DMS79 treated with DMSO at 0.1 percent for 48 hours (cell line): ENCODE results near the gene GPATCH8.
"Not testable (repeated sequence)": the region's sequence is repeated elsewhere in the genome, so short reads cannot be mapped to it uniquely, and the experiment has no call there.

Experiments
- DNase-seq: peaks from one replicate; lab custom pipeline; 2025; lab: John Stamatoyannopoulos, UW

GPATCH8 gene

GRCh38 chr17:44503147-44504029 is at the start of gene GPATCH8:
TSS of gene GPATCH8 (minus strand) at chr17:44503406. CDS start at chr17:44503370, 36 bp downstream.
- peak; percentile 93 for DNase-seq

GRCh38 chr17:44552361-44552760 is 49.2 kb upstream of the GPATCH8 start:
- DNase-seq: no peak

- DNase-seq: no peak
Measured at GRCh38 chr17:44549686-44550085, 46.5 kb upstream of the GPATCH8 start.

DNA sequence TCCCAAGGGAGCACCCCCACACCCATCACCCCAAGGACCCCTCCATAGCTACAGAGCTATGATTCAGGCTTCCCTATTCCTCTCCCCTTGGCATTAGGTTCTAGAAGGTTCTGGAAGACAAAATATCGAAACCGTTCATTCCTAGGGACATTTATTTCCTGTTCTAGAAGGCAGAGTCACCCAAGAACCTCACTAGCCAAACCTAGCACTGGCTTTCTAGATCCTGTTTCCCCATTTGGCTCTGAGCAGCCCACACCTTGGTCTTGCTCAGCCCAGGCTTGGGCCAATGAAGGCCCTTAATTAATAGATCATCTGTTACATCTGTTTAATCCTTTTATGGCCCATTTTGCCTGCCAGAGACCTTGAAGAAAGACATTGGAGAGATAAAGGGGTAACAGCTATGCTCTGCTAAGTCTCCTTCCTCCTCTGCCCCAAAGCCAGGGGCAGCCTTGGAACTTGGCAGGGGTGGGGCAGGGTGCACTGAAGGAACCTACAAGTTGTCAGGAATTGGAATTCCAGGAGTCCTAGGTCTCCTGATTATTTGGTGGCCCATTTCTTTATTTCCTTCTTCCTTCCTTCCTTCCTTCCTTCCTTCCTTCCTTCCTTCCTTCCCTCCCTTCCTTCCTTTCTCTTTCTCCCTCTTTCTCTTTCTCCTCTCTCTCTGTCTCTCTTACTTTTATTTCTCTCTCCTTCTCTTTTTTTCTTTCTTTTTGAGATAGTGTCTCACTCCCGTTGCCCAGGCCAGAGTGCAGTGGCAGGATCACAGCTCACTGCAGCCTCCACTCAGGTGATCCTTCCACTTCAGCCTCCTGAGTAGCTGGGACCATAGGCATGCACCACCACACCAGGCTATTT is 45.4 kb upstream of the GPATCH8 start:
- DNase-seq: no peak

DNA sequence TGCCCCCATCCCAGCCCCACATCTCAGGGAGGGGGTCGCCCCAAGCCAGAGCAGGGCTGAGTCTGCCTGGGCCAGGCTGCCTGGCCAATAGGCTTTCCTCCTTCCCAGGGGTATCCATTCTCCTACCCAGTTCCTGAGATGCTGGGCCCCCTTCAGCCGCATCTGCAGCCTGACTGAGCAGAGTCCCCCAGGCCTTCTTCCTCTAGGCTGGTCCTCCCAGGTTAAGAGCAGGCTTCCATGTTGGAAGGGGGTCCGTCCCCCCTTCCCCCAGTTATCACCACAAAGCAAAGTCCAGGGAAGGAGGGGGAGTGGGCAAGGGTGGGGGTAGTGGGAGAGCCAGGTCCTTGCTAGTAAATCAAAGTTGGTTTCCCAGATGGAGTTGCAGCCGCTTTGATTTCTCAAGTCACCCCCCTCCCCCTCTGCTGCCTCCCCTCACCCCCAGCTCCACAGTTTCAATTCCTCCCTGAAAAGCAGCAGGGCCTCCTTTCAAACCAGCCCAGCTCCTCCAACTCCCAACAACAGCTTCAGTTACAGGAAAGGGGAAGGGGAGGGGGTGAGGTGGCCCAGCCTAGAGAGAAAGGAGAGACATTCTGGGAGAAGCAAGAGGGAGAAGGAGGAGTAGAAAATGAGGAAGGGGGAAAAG is 44.5 kb upstream of the GPATCH8 start:
- no peak for DNase-seq

DNA sequence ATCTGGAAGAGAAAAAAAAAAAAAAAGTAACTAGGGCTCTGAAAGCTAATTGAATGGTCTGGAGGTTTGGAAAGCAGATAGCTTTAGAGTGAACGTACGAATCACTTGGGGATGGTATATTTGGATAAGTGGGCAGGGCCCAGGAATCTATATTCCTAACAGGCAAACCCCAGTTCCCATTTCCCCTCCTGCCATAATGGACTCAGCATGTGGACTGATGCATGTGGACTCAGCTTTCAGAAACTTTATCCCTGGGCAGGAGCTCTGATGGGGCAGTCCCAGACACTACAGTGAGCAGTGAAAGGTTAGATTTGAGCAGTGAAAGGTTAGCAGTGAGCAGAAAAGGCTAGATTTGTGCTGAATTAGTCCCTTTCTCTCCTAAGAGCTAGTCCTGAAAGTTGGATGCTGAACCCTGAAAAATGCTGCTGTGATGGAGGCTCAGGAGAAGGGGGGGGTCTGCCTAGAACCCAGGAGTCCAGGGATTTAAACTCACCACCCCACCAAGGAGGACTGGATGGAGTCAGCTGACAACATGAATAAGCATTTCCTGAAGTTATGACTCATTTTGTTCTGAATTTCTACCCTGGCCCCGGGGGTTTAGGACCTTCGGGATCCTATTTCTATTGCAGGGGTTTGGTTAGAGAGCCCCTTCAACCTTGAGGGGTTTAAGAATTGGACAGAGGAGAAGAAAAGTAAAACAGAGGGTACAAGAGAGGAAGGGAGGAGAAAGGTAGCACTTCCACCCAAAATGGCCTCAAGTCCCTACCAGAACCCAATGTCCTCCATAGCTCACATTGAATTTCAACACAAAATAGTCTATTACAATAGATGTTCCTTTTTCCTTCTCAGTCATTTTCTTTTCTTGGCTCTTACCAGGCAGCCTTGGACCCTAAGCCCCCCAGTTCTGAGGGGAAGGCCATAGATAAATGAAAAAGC is 43.7 kb upstream of the GPATCH8 start:
- no peak for DNase-seq

GRCh38 chr17:44543905-44544523 is 40.8 kb upstream of the GPATCH8 start:
- DNase-seq: no peak

- DNase-seq: no peak
Measured at GRCh38 chr17:44543213-44543904, 40.2 kb upstream of the GPATCH8 start.

- DNase-seq: no peak
Measured at GRCh38 chr17:44541884-44542581, 38.8 kb upstream of the GPATCH8 start.

GRCh38 chr17:44540246-44541084 is 37.3 kb upstream of the GPATCH8 start:
- no peak for DNase-seq

- DNase-seq: no peak
Measured at GRCh38 chr17:44539673-44540072, 36.5 kb upstream of the GPATCH8 start.

- DNase-seq: not testable (repeated sequence)
Measured at GRCh38 chr17:44537922-44538321, 34.7 kb upstream of the GPATCH8 start.

DNA sequence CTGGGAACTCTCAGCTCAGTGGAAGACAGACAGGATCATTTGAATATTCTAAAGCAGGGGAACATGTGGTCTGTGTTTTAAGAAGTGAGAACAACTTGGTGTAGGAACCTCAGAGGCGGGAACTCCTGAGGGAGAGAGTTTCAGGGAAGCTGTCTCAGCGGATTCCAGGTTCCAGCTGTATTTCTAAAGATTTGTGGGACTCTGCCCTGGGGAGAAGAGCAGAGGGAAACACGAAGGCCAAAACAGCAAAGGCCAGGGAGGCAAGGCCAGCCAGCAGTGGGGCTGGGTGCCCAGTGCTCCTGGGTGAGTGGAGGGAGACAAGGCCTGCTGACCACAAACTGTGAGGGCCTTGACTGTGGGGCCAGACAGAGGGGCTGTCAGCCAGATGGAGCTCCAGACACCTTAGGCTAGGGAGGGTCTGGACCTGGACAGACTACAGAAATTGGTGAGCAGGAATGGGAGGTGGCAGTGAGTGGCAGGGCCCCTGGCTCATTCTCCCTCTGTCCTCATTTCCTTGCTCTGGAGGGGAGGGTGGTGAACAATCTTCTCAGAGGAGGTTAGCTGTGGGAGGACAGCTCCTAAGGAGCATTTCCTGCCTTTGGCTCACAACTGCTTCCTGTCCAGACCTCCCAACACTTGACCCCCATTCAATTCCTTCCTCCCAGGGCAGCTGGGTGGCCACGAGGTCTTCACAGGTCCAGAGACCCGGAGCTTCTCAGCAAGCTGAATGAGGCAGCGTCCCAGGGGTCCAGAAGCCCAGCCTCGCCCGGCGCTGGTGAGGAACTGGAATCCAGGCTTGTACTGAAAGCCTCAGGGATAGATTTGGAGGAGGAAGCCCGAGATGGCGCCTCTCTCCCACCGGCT is 33.1 kb upstream of the GPATCH8 start:
- no peak for DNase-seq

DNA sequence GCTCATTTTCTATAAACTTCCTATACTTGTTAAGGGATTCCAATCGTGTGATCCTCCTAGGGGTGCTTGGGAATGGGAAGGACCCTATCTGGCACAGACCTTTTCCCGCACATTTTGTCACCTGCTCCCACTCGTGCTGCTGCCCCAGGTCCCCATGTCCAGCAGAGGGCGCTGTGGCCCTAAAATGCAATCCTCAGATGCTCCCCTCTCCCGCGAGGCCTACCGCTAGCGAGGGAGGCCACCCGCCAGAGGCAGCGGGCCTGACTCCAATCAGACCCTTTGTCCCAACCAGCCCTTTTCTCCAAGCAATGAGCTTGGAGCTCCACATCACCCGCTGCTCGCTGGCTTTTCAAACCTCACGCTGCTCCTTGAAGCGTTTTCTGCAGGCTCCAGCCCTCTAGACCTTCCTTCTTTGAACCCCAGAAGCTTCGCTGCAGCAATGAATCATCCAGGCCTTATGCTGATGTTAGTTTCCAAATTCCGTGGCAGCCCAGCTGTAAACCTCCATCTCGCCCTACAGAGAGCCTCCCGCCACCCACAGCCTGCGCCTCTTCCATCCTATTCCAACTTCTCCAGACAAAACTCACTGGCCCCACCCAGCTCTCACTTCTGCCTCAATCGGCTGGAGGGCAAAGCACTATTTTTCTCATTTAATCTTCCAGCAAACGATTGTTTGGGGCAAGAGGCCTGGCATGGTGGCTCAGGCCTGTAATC is 30.5 kb upstream of the GPATCH8 start:
- peak; percentile 54 for DNase-seq

DNA sequence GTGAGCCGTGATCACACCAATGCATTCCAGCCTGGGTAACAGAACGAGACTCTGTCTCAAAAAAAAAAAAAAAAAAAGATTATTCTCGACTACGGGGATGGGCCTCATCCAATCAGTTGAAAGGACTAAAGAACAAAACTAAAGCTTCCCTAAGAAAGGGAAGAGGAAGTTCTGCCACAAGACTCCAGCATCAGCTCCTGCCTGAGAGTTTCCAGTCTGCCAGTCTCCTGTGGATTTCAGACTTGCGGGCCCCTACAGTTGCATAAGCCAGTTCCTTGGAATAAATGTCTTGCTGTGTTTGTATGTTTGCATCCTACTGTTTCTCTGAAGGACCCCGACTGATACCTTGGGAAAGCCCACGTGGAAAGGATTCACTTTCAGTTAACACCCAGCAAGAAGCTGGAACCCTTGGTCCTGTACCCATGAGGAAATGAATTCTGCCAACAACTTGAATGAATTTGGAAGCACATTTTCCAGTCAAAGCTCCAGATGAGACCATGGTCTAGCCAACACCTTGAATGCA is 27.8 kb upstream of the GPATCH8 start:
- DNase-seq: no peak

- no peak for DNase-seq
Measured at GRCh38 chr17:44529864-44530263, 26.7 kb upstream of the GPATCH8 start.

- no peak for DNase-seq
Measured at GRCh38 chr17:44527954-44528353, 24.7 kb upstream of the GPATCH8 start.
